Cortex of kidney (tissue), 1 donor: ENCODE results near the gene DEDD.
"Not testable (repeated sequence)": the region's sequence is repeated elsewhere in the genome, so short reads cannot be mapped to it uniquely, and the experiment has no call there.

Source experiments
- DNase-seq: peaks from one replicate; lab custom pipeline; 2025; lab: John Stamatoyannopoulos, UW

DEDD gene

GRCh38 chr1:161127649-161128048 lies 4.8 kb downstream of the DEDD start:
- DNase-seq = no peak

- DNase-seq = no peak
Observed at GRCh38 chr1:161122967-161123366, 9.5 kb downstream of the DEDD start.

DNA sequence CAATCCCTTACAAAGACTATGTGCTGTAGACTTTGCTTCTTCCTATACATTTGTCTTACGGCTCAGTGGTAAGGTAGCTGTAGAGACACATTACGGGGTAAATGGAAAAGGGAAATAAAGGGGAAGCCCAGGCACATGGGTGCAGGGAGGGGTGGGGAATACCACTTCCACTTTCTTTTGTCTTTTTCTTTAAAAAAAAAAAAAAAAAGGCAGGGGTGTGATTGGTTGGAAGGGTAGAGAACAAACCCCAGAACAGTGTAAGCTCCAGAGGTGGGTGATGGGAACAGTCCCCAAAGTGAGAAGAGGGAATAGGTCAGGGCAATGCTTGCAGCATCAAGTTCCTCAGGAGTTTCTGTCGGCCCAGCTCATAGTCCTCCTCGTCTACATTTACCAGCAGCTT lies 10.6 kb downstream of the DEDD start:
- no peak for DNase-seq

GRCh38 chr1:161121042-161121650 lies 11.3 kb downstream of the DEDD start:
- no peak for DNase-seq

GRCh38 chr1:161119092-161119903 lies 13.2 kb downstream of the DEDD start:
- DNase-seq = no peak

DNA sequence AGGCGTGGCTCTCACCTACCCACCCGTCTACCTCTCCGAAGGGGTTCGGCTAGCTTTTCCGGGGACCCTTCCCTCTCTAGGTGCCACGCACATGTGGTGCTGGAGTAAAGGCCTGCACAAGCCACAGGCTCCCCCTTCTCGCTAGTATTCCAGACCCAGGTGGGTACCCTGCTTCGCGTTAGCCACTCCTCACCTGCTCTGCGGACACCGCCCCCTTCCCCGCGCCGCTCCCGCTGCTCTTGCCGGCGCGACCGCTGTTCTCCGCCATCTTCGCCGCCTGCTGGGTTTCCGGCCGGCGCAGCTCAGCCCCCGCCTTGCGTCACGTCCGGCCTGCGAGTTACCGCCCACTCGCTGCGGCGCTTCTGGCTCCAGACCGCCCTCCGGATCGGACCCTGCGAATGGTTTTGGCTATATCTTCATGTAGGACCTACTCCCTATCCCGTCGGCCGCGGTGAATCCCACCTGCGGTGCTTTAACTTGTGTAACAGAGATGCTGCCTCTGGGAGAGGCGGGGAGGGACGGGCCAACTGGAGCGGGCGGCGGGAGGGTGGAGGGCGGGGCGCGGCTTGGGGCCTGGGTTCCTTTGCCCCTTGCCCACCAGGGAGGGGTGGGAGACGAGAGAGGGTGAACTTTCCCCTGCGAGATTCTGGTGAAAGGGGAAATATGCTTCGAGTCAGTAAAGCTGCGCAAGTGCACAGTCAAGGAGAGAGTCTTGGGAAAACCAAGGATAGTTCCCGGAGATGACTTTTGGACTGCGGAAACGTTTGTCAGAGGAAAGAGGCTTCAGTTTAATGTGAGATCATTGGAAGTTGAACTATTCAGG lies 14.5 kb downstream of the DEDD start, which contains the start of the genes NIT1 and PFDN2:
Gene NIT1 (plus strand): TSS at position 347 of the 823 bp plus-strand sequence. CDS start 72 bp downstream, at position 419.
Gene PFDN2 (minus strand): TSS at position 279 of the 823 bp plus-strand sequence. CDS start 11 bp downstream, at position 268.
- peak; percentile 19 for DNase-seq

- DNase-seq = not testable (repeated sequence)
Observed at GRCh38 chr1:161115961-161116360, 16.5 kb downstream of the DEDD start.

GRCh38 chr1:161115132-161115711 lies 17.2 kb downstream of the DEDD start:
- no peak for DNase-seq

DNA sequence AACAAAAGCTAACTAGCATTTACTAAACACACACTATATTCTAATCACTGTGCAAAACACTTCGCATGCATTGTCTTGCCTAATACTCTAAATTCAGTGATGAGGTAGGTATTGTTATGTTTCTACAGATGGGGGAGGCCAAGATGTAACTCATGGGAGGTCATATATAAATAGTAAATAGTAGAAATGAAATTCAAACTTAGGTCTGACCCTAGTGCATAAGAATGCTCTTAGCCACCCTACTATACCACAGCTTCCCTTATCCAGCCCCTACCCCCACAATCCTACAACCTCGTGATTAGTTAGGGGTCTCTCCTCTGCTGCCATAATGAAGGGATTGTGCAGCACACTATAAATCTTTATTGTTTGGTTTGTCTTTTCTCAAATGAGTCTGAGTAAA lies 17.9 kb downstream of the DEDD start:
- no peak for DNase-seq

GRCh38 chr1:161113915-161114314 lies 18.6 kb downstream of the DEDD start:
- no peak for DNase-seq

DNA sequence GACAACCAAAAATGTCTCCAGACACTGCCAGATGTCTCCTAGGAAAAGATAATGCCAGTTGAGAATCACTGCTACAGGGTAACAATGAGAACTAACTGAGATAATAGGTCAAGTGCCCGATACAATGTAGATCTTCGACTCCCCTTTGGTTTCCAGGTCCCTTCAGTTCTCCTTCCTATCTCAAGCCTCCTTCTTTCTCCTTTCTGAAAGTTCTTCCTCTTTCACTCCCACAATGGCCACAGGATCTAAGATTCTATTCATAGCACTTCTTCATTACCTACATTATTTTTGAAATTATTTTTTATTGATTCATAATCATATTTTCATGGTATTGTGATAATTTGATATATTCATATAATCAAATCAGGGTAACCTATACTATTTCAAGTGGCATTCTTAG lies 20.9 kb downstream of the DEDD start:
- DNase-seq = no peak

DNA sequence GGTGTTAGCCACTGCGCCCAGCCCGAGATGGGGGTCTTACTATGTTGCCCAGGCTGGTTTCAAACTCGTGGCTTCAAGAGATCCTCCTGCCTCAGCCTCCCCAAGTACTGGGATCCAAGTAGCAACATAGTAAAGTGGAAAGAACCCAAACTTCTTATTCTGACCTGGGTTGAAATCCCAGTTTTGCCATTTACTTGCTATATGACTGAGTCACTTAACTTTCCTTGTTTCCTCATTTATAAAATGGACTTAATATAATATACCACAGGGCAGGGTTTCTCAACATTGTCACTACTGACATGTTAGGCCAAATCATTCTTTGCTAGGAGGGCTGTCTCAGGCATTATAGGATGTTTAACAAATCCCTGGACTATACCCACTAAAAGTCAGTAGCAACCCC lies 21.4 kb downstream of the DEDD start:
- no peak for DNase-seq

DNA sequence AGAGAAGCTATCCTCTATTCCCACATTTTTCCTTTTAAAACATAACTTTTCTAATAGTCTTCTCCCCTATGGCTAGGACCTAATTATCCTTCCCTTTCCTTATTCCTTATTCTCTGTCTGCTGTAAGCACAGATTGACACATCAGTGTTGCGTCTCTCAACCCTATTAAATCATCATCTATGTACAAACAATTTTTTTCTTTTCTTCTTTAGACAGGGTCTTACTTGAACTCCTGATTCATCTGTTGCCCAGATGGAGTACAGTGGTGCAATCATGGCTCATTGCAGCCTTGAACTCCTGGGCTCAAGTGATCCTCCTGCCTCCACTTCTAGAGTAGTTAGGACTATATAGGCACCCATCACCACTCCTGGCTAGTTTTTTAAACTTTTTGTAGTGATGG lies 26.0 kb downstream of the DEDD start:
- no peak for DNase-seq

- no peak for DNase-seq
Observed at GRCh38 chr1:161100556-161100955, 31.9 kb downstream of the DEDD start.

- no peak for DNase-seq
Observed at GRCh38 chr1:161099090-161099802, 33.2 kb downstream of the DEDD start.

- peak; percentile 14 for DNase-seq
Observed at GRCh38 chr1:161098210-161099068, 34.0 kb downstream of the DEDD start, which contains the start of gene KLHDC9. KLHDC9 (plus strand) TSS chr1:161098361; CDS start chr1:161098536, 175 bp downstream.

DNA sequence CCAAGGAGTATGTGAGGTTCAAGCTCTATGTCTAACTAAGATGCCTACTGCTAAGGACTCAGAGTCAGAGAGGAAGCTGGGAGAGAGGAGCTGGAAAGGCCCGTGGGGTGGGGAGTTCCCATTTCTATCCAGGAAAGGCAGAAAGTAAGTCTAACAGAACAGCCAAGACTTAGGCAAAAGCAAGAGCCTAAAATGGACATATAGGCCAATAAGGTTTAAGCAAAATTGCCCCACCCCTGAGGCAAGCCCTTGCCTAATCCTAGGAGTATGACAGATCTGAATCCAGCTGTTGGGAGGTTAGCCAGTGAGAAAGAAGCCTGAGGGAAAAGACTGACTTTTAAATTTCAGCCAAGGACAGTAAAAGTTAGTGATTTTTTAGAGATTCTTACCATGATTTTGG lies 35.9 kb downstream of the DEDD start:
- no peak for DNase-seq

DNA sequence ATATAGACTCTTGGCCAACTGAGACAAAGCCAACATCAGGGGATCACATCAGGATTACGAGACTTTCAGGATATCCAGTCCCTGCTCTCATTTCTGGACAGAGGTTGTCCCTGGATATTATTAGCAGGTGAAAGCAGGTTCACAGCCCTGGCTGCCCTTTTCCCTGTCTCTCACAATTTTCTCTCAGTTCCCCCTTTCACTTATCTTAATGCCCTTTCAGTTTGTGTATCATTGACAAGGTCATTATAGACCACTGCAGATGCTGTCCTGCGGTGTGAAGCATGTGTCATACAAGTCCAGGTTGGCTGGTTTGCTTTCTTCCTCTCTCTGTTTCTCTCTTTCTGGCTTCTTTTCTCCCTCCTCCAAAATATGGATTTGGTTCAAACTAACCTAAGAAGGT lies 36.5 kb downstream of the DEDD start:
- DNase-seq = no peak

GRCh38 chr1:161095230-161095629 lies 37.2 kb downstream of the DEDD start:
- DNase-seq = no peak

GRCh38 chr1:161094481-161094880 lies 38.0 kb downstream of the DEDD start:
- DNase-seq = no peak
